Measurements from ENCODE around the gene C19orf53.

The C19orf53 gene

DNA sequence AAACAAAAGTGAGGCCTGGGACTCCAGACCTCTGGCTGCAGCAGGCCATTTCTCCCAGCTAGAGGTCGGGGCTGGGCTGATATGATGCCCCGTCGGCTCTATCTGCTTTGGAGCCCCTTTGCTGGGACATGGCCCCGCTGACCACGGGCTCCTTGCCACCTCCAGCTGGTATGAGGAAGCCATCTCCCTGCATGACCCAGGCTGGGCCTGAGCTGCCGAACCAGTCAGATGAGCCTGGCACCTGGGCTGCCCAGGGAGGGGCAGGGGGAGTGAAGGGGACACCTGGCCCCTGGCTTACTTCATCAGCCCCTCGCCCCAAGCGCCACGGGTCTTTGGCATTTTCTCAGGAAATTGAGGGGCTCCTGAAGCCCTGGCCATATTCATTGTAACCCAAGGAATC is 28.8 kb downstream of the C19orf53 start:
- H3K79me2 ChIP-seq (ENCODE audit: insufficient read depth, low read length): no peaks in the 10 kb centered on the region
- H3K4me2 ChIP-seq (ENCODE audit: low read depth, low read length, poor library complexity, severe bottlenecking): no peak overlapping the region
- no peaks in the 10 kb centered on the region; the same call in 1 of the 2 replicates for H3K36me3 ChIP-seq (ENCODE audit: insufficient read depth, low read length)
- H3F3A ChIP-seq (ENCODE audit: low read depth): no peaks in the 10 kb centered on the region
- H3K9me2 ChIP-seq (replicated peaks; ENCODE audit: low read depth, low read length): no peaks in the 10 kb centered on the region
- TF ChIP-seq EZH2phosphoT487 (IDR thresholded peaks at IDR 0.05; ENCODE audit: borderline replicate concordance): no peak
- TF ChIP-seq, protein P1, sequence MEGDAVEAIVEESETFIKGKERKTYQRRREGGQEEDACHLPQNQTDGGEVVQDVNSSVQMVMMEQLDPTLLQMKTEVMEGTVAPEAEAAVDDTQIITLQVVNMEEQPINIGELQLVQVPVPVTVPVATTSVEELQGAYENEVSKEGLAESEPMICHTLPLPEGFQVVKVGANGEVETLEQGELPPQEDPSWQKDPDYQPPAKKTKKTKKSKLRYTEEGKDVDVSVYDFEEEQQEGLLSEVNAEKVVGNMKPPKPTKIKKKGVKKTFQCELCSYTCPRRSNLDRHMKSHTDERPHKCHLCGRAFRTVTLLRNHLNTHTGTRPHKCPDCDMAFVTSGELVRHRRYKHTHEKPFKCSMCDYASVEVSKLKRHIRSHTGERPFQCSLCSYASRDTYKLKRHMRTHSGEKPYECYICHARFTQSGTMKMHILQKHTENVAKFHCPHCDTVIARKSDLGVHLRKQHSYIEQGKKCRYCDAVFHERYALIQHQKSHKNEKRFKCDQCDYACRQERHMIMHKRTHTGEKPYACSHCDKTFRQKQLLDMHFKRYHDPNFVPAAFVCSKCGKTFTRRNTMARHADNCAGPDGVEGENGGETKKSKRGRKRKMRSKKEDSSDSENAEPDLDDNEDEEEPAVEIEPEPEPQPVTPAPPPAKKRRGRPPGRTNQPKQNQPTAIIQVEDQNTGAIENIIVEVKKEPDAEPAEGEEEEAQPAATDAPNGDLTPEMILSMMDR (conservative IDR thresholded peaks at IDR 0.05; ENCODE audit: low read length): no peak
- H2AFZ ChIP-seq (ENCODE audit: low read length): no peak overlapping the region
- no peak overlapping the region for H3K4me3 ChIP-seq (ENCODE audit: low read length, poor library complexity, severe bottlenecking)
- no peaks in the 10 kb centered on the region for H3K4me1 ChIP-seq (ENCODE audit: insufficient read depth, low read length, poor library complexity, severe bottlenecking)
- H3K27me3 ChIP-seq (ENCODE audit: insufficient read depth, low read length, poor library complexity, severe bottlenecking): no peaks in the 10 kb centered on the region
- H3K9me3 ChIP-seq (ENCODE audit: insufficient read depth, low read depth, low read length): no peaks in the 10 kb centered on the region
- no peak overlapping the region for H3K9ac ChIP-seq (ENCODE audit: low read depth, low read length, poor library complexity, severe bottlenecking)
- no peaks in the 10 kb centered on the region for H4K20me1 ChIP-seq (ENCODE audit: insufficient read depth, low read length, poor library complexity, severe bottlenecking)

GRCh38 chr19:13804830-13805683 is 30.8 kb downstream of the C19orf53 start:
- H2AFZ ChIP-seq (ENCODE audit: low read length): no peak overlapping the region
- H3K36me3 ChIP-seq (ENCODE audit: insufficient read depth, low read length): no peaks in the 10 kb centered on the region; the same call in 1 of the 2 replicates
- no peaks in the 10 kb centered on the region for H4K20me1 ChIP-seq (ENCODE audit: insufficient read depth, low read length, poor library complexity, severe bottlenecking)

DNA sequence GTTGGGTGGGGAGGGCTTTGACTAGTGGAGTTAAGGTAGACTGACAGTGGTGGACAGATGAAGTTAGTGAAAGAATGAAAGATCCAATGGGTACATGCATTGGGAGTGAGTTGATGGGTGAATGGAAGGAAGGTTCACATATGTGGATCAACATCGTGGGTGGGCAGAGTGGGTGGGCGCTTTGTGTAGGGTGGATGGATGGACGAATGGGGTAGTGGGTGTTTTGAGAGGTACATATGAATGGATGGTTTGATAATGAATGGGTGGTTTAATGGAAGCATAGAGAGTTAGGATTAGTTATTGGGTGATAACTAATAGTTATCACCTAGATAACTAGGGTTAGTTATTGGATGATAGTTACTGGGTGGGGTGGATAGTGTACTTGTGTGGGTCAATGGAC is 32.5 kb downstream of the C19orf53 start:
- no peaks in the 10 kb centered on the region for H4K20me1 ChIP-seq (ENCODE audit: insufficient read depth, low read length, poor library complexity, severe bottlenecking)
- H3K9me2 ChIP-seq (replicated peaks; ENCODE audit: low read depth, low read length): no peaks in the 10 kb centered on the region
- H3K4me1 ChIP-seq (ENCODE audit: insufficient read depth, low read length, poor library complexity, severe bottlenecking): no peaks in the 10 kb centered on the region
- H3K4me2 ChIP-seq (ENCODE audit: low read depth, low read length, poor library complexity, severe bottlenecking): no peak overlapping the region
- no peak for TF ChIP-seq EZH2phosphoT487 (IDR thresholded peaks at IDR 0.05; ENCODE audit: borderline replicate concordance)
- TF ChIP-seq, protein P1 (conservative IDR thresholded peaks at IDR 0.05; ENCODE audit: low read length): no peak
- H3K9me3 ChIP-seq (ENCODE audit: insufficient read depth, low read depth, low read length): no peaks in the 10 kb centered on the region
- no peaks in the 10 kb centered on the region for H3F3A ChIP-seq (ENCODE audit: low read depth)
- H2AFZ ChIP-seq (ENCODE audit: low read length): no peak overlapping the region
- no peaks in the 10 kb centered on the region for H3K27me3 ChIP-seq (ENCODE audit: insufficient read depth, low read length, poor library complexity, severe bottlenecking)
- H3K9ac ChIP-seq (ENCODE audit: low read depth, low read length, poor library complexity, severe bottlenecking): no peak overlapping the region
- H3K36me3 ChIP-seq (ENCODE audit: insufficient read depth, low read length): no peaks in the 10 kb centered on the region; the same call in 1 of the 2 replicates
- H3K79me2 ChIP-seq (ENCODE audit: insufficient read depth, low read length): no peaks in the 10 kb centered on the region
- H3K4me3 ChIP-seq (ENCODE audit: low read length, poor library complexity, severe bottlenecking): no peak overlapping the region

More at GRCh38 chr19:13804830-13805683, 30.8 kb downstream of the C19orf53 start:
- Histone ChIP-seq H3K4me2 (ENCODE audit: low read depth, low read length, poor library complexity, severe bottlenecking) (no peak overlapping the region), H3F3A (ENCODE audit: low read depth) (no peaks in the 10 kb centered on the region), H3K27me3 (ENCODE audit: insufficient read depth, low read length, poor library complexity, severe bottlenecking) (no peaks in the 10 kb centered on the region), H3K9me3 (ENCODE audit: insufficient read depth, low read depth, low read length) (no peaks in the 10 kb centered on the region), H3K9me2 (replicated peaks; ENCODE audit: low read depth, low read length) (no peaks in the 10 kb centered on the region), H3K79me2 (ENCODE audit: insufficient read depth, low read length) (no peaks in the 10 kb centered on the region), H3K4me1 (ENCODE audit: insufficient read depth, low read length, poor library complexity, severe bottlenecking) (no peaks in the 10 kb centered on the region), H3K4me3 (ENCODE audit: low read length, poor library complexity, severe bottlenecking) (no peak overlapping the region), H3K9ac (ENCODE audit: low read depth, low read length, poor library complexity, severe bottlenecking) (no peak overlapping the region)
- TF ChIP-seq EZH2phosphoT487 (IDR thresholded peaks at IDR 0.05; ENCODE audit: borderline replicate concordance): no peak
- TF ChIP-seq, protein P1 (conservative IDR thresholded peaks at IDR 0.05; ENCODE audit: low read length): peak; percentile 43

Measured in Loucy (cell line).